Activated T-cell treated with anti-CD3 and anti-CD28 coated beads for 48 hours (primary cell): ENCODE measurements around the gene DENND5B.
"Not testable (repeated sequence)": the region's sequence is repeated elsewhere in the genome, so short reads cannot be mapped to it uniquely, and the experiment has no call there.

Experiments used
- DNase-seq: peaks from one replicate; pipeline ENCODE4 v3.0.0-alpha.2; 2020; ENCODE audit warnings: low read depth

DENND5B gene

GRCh38 chr12:31590642-31591379 is at the start of gene DENND5B:
TSS of gene DENND5B (minus strand) at chr12:31591136. CDS start at chr12:31590832, 304 bp downstream.
- DNase-seq = peak; percentile 22

- no peak for DNase-seq
Observed at GRCh38 chr12:31634620-31635019, 43.7 kb upstream of the DENND5B start.

GRCh38 chr12:31633464-31633863 is 42.5 kb upstream of the DENND5B start:
- no peak for DNase-seq

- DNase-seq = no peak
Observed at GRCh38 chr12:31631809-31632208, 40.9 kb upstream of the DENND5B start.

- no peak for DNase-seq
Observed at GRCh38 chr12:31631023-31631724, 40.2 kb upstream of the DENND5B start.

GRCh38 chr12:31629756-31630732 is 39.1 kb upstream of the DENND5B start:
- no peak for DNase-seq

GRCh38 chr12:31627456-31628054 is 36.6 kb upstream of the DENND5B start:
- DNase-seq = no peak

GRCh38 chr12:31626270-31626995 is 35.5 kb upstream of the DENND5B start:
- DNase-seq = no peak

- no peak for DNase-seq
Observed at GRCh38 chr12:31622038-31622437, 31.1 kb upstream of the DENND5B start.

GRCh38 chr12:31620311-31620710 is 29.4 kb upstream of the DENND5B start:
- DNase-seq = no peak

GRCh38 chr12:31618228-31619025 is 27.5 kb upstream of the DENND5B start:
- no peak for DNase-seq

- no peak for DNase-seq
Observed at GRCh38 chr12:31612819-31613218, 21.9 kb upstream of the DENND5B start.

- DNase-seq = not testable (repeated sequence)
Observed at GRCh38 chr12:31608299-31608698, 17.4 kb upstream of the DENND5B start.

GRCh38 chr12:31605531-31605930 is 14.6 kb upstream of the DENND5B start:
- DNase-seq = no peak

GRCh38 chr12:31603546-31604009 is 12.6 kb upstream of the DENND5B start:
- DNase-seq = no peak

GRCh38 chr12:31600750-31601149 is 9.8 kb upstream of the DENND5B start:
- no peak for DNase-seq

GRCh38 chr12:31600252-31600651 is 9.3 kb upstream of the DENND5B start:
- DNase-seq = no peak

GRCh38 chr12:31599053-31599452 is 8.1 kb upstream of the DENND5B start:
- no peak for DNase-seq

GRCh38 chr12:31597066-31597465 is 6.1 kb upstream of the DENND5B start:
- no peak for DNase-seq

- no peak for DNase-seq
Observed at GRCh38 chr12:31594681-31595080, 3.7 kb upstream of the DENND5B start.
